Measurements from ENCODE around the gene KHK.

DNA sequence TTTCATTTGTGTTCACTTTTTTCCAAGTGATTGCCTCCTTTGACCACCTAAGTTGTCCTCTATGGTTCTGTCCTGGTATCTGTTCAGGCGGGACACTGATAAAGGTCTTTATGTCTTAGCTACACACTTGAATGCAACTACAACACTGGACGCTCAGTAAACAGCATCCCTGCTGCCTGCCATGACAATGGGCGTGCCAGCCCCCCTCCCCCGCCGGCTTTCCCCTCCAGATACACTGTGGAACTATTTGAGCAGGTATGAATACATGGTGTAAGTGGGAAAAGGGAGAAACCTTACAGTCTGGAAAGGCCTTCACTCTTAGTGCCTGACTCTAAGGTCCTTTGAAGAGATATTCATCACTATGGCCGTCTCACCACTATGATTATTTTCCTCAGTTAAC, 29.4 kb upstream of the KHK start:
- TF ChIP-seq, protein P1, sequence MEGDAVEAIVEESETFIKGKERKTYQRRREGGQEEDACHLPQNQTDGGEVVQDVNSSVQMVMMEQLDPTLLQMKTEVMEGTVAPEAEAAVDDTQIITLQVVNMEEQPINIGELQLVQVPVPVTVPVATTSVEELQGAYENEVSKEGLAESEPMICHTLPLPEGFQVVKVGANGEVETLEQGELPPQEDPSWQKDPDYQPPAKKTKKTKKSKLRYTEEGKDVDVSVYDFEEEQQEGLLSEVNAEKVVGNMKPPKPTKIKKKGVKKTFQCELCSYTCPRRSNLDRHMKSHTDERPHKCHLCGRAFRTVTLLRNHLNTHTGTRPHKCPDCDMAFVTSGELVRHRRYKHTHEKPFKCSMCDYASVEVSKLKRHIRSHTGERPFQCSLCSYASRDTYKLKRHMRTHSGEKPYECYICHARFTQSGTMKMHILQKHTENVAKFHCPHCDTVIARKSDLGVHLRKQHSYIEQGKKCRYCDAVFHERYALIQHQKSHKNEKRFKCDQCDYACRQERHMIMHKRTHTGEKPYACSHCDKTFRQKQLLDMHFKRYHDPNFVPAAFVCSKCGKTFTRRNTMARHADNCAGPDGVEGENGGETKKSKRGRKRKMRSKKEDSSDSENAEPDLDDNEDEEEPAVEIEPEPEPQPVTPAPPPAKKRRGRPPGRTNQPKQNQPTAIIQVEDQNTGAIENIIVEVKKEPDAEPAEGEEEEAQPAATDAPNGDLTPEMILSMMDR (IDR thresholded peaks at IDR 0.05; ENCODE audit: insufficient read depth, low read length) = no peak
- TF ChIP-seq, protein P2, sequence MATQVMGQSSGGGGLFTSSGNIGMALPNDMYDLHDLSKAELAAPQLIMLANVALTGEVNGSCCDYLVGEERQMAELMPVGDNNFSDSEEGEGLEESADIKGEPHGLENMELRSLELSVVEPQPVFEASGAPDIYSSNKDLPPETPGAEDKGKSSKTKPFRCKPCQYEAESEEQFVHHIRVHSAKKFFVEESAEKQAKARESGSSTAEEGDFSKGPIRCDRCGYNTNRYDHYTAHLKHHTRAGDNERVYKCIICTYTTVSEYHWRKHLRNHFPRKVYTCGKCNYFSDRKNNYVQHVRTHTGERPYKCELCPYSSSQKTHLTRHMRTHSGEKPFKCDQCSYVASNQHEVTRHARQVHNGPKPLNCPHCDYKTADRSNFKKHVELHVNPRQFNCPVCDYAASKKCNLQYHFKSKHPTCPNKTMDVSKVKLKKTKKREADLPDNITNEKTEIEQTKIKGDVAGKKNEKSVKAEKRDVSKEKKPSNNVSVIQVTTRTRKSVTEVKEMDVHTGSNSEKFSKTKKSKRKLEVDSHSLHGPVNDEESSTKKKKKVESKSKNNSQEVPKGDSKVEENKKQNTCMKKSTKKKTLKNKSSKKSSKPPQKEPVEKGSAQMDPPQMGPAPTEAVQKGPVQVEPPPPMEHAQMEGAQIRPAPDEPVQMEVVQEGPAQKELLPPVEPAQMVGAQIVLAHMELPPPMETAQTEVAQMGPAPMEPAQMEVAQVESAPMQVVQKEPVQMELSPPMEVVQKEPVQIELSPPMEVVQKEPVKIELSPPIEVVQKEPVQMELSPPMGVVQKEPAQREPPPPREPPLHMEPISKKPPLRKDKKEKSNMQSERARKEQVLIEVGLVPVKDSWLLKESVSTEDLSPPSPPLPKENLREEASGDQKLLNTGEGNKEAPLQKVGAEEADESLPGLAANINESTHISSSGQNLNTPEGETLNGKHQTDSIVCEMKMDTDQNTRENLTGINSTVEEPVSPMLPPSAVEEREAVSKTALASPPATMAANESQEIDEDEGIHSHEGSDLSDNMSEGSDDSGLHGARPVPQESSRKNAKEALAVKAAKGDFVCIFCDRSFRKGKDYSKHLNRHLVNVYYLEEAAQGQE (IDR thresholded peaks at IDR 0.05; ENCODE audit: insufficient replicate concordance, low read depth) = no peak
- no peak for TF ChIP-seq POLR2AphosphoS5 (IDR thresholded peaks at IDR 0.05; ENCODE audit: low read depth)
- no peak for TF ChIP-seq GABPA (IDR thresholded peaks at IDR 0.05; ENCODE audit: low read depth)
- no peak for TF ChIP-seq SPI1 (IDR thresholded peaks at IDR 0.05; ENCODE audit: borderline replicate concordance, low read depth)

Measured in HL-60 (cell line).